H1 (cell line): ENCODE results near the gene ZNF561. TPM values are rescaled to one million over a fixed set of nuclear protein-coding genes. Genes with fewer than 3 reads are reported as not detected.

Source experiments
- CTCF ChIA-PET: fragments of 300-600 bp; sonication (Branson Sonifier 250); formaldehyde crosslinking; loops from one replicate; lab custom pipeline; 2021; ENCODE audit not compliant: partially characterized antibody; lab: Charles Lee
- POLR2A ChIA-PET: fragments of 300-600 bp; sonication (Branson Sonifier 250); formaldehyde crosslinking; loops from one replicate; lab custom pipeline; 2021; ENCODE audit warnings: inconsistent platforms; ENCODE audit not compliant: partially characterized antibody; lab: Charles Lee
- DNase-seq, 2 experiments: peaks; one replicate each; pipeline versions ENCODE4 v3.0.0 to v3.0.0-alpha.2; 2010 to 2022; ENCODE audit warnings: low spot score in 2 of 2, low read depth in 1 of 2, mixed read lengths in 1 of 2
- FAIRE-seq: peaks from 2 replicates; lab custom pipeline; 2011; peaks lifted over from hg19 to GRCh38; lab: Jason Lieb, UNC
- H2AFZ ChIP-seq: 2 replicates; pipeline ENCODE4 v1.8.1; 2012; ENCODE audit warnings: low read length, inconsistent platforms
- H2AK5ac ChIP-seq: 2 replicates; pipeline ENCODE4 v1.6.1; 2013; ENCODE audit warnings: low read depth, low read length
- H2BK120ac ChIP-seq: replicated peaks from 2 replicates; pipeline ENCODE3; 2013; ENCODE audit warnings: low read depth, low read length, inconsistent platforms
- H2BK12ac ChIP-seq: 2 replicates; pipeline ENCODE4 v1.6.1; 2013; ENCODE audit warnings: low read depth, low read length
- H2BK15ac ChIP-seq: 2 replicates; pipeline ENCODE4 v1.6.1; 2013; ENCODE audit warnings: low read length
- H2BK20ac ChIP-seq: 2 replicates; pipeline ENCODE4 v1.6.1; 2013; ENCODE audit warnings: low read length
- H2BK5ac ChIP-seq: 2 replicates; pipeline ENCODE4 v1.6.1; 2013; ENCODE audit warnings: low read depth, low read length
- H3K14ac ChIP-seq: 2 replicates; pipeline ENCODE4 v1.6.1; 2013; ENCODE audit warnings: inconsistent platforms; ENCODE audit not compliant: insufficient read length
- H3K18ac ChIP-seq: 2 replicates; pipeline ENCODE4 v1.6.1; 2013; ENCODE audit warnings: low read length; ENCODE audit errors: extremely low read depth
- H3K23ac ChIP-seq: 2 replicates; pipeline ENCODE4 v1.6.1; 2013; ENCODE audit warnings: inconsistent platforms; ENCODE audit not compliant: insufficient read length
- H3K23me2 ChIP-seq: 2 replicates; pipeline ENCODE4 v1.6.1; 2013; ENCODE audit warnings: low read depth, low read length
- H3K27ac ChIP-seq: 2 replicates; pipeline ENCODE4 v1.6.1; 2011; ENCODE audit warnings: low read depth, low read length, inconsistent platforms
- H3K27me3 ChIP-seq, 4 experiments: replicated peaks in 1 of 4; 1 replicate in 1 of 4; 2 replicates in 3 of 4; pipeline versions ENCODE4 v1.6.1 to v1.8.1; 2011 to 2013; ENCODE audit warnings: low read length in 3 of 4, mild to moderate bottlenecking in 3 of 4, inconsistent platforms in 2 of 4, mixed read lengths in 2 of 4, moderate library complexity in 1 of 4; ENCODE audit not compliant: control insufficient read depth in 3 of 4, insufficient read depth in 3 of 4; ENCODE audit errors: extremely low read depth in 1 of 4
- H3K36me3 ChIP-seq, 4 experiments: 2 replicates each; pipeline versions ENCODE4 v1.6.1 to v1.8.1; 2011 to 2013; ENCODE audit warnings: mild to moderate bottlenecking in 4 of 4, low read length in 3 of 4, moderate library complexity in 2 of 4, control low read depth in 1 of 4, inconsistent platforms in 1 of 4; ENCODE audit not compliant: insufficient read depth in 4 of 4, control insufficient read depth in 2 of 4
- H3K4ac ChIP-seq: replicated peaks from 2 replicates; pipeline ENCODE3; 2013; ENCODE audit warnings: low read length, low read depth, mixed read lengths, inconsistent platforms; ENCODE audit not compliant: insufficient read length
- H3K4me1 ChIP-seq, 4 experiments: replicated peaks in 1 of 4; 1 replicate in 1 of 4; 2 replicates in 3 of 4; pipeline versions ENCODE4 v1.6.1 to v1.8.1; 2011 to 2013; ENCODE audit warnings: low read length in 3 of 4, inconsistent platforms in 2 of 4, mixed read lengths in 1 of 4; ENCODE audit not compliant: insufficient read depth in 4 of 4, control insufficient read depth in 3 of 4
- H3K4me2 ChIP-seq, 2 experiments: 2 replicates each; pipeline versions ENCODE4 v1.6.1 to v1.8.1; 2011 to 2013; ENCODE audit warnings: low read depth in 2 of 2, low read length in 2 of 2, control low read depth in 1 of 2, inconsistent platforms in 1 of 2, mild to moderate bottlenecking in 1 of 2; ENCODE audit not compliant: insufficient read depth in 1 of 2
- H3K4me3 ChIP-seq, 4 experiments: fragments of 200-600, 300-600 bp in 1 of 4; sonication (generic), shearing (Covaris generic), sonication (Bioruptor Twin) in 1 of 4; 2 replicates each; pipeline versions ENCODE4 v1.5.1 to v1.8.1; 2011 to 2016; ENCODE audit warnings: low read length in 4 of 4, low read depth in 3 of 4, control low read depth in 2 of 4, inconsistent platforms in 2 of 4, mild to moderate bottlenecking in 2 of 4, mixed read lengths in 1 of 4, moderate library complexity in 1 of 4; ENCODE audit not compliant: insufficient read depth in 2 of 4; ENCODE audit errors: extremely low read depth in 1 of 4
- H3K56ac ChIP-seq: replicated peaks from 2 replicates; pipeline ENCODE3; 2013; ENCODE audit warnings: low read depth, mild to moderate bottlenecking, mixed read lengths, low read length, inconsistent platforms; ENCODE audit not compliant: insufficient read length
- H3K79me1 ChIP-seq: 2 replicates; pipeline ENCODE4 v1.6.1; 2013; ENCODE audit warnings: low read depth, low read length, control low read depth
- H3K79me2 ChIP-seq, 2 experiments: 2 replicates each; pipeline versions ENCODE4 v1.6.1 to v1.8.1; 2012 to 2013; ENCODE audit warnings: low read length in 2 of 2, mild to moderate bottlenecking in 2 of 2, inconsistent platforms in 1 of 2; ENCODE audit not compliant: insufficient read depth in 2 of 2, control insufficient read depth in 1 of 2
- H3K9ac ChIP-seq, 4 experiments: replicated peaks in 1 of 4; 1 replicate in 1 of 4; 2 replicates in 3 of 4; pipeline versions ENCODE4 v1.6.1 to v1.8.1; 2011 to 2013; ENCODE audit warnings: low read depth in 3 of 4, low read length in 3 of 4, control low read depth in 2 of 4, mild to moderate bottlenecking in 2 of 4, moderate library complexity in 2 of 4, inconsistent platforms in 1 of 4; ENCODE audit errors: extremely low read depth in 1 of 4
- H3K9me3 ChIP-seq, 2 experiments: 2 replicates each; pipeline versions ENCODE4 v1.6.1 to v1.8.1; 2012 to 2013; ENCODE audit warnings: mild to moderate bottlenecking in 2 of 2, moderate library complexity in 2 of 2, control low read depth in 1 of 2, inconsistent platforms in 1 of 2, low read depth in 1 of 2, low read length in 1 of 2, mixed read lengths in 1 of 2; ENCODE audit not compliant: insufficient read depth in 2 of 2
- H4K20me1 ChIP-seq, 2 experiments: replicated peaks in 1 of 2; 2 replicates each; pipeline versions ENCODE3 to v1.8.1; 2011 to 2013; ENCODE audit warnings: inconsistent platforms in 2 of 2, low read length in 2 of 2, mild to moderate bottlenecking in 1 of 2; ENCODE audit not compliant: insufficient read depth in 2 of 2, control insufficient read depth in 1 of 2
- H4K5ac ChIP-seq: 2 replicates; pipeline ENCODE4 v1.6.1; 2013; ENCODE audit warnings: low read length, low read depth, mixed read lengths, inconsistent platforms; ENCODE audit not compliant: insufficient read length
- H4K8ac ChIP-seq: 2 replicates; pipeline ENCODE4 v1.8.0; 2013; ENCODE audit warnings: mild to moderate bottlenecking, moderate library complexity, low read length, inconsistent platforms; ENCODE audit not compliant: insufficient read depth; ENCODE audit errors: extremely low read depth
- H4K91ac ChIP-seq: replicated peaks from 2 replicates; pipeline ENCODE3; 2013; ENCODE audit warnings: low read length, mixed read lengths, inconsistent platforms; ENCODE audit not compliant: insufficient read length
- CBX5 ChIP-seq: fragments of 300-800, 300-1000 bp; sonication (generic); IDR thresholded peaks from 2 replicates; pipeline ENCODE4 v1.7.1; 2016; ENCODE audit warnings: antibody characterized with exemption, low read length, low read depth
- CTCF ChIP-seq, 3 experiments: IDR thresholded peaks; 1 replicate in 2 of 3; 2 replicates in 1 of 3; pipeline versions ENCODE4 v1.5.1 to v1.6.1; 2011; ENCODE audit warnings: low read length in 3 of 3, mild to moderate bottlenecking in 3 of 3, inconsistent platforms in 2 of 3, low read depth in 1 of 3, moderate library complexity in 1 of 3; ENCODE audit not compliant: insufficient read depth in 1 of 3; ENCODE audit errors: control extremely low read depth in 1 of 3
- GABPA ChIP-seq: IDR thresholded peaks from 2 replicates; pipeline ENCODE4 v1.6.1; 2011; ENCODE audit warnings: mild to moderate bottlenecking, low read length, moderate library complexity, borderline replicate concordance; ENCODE audit not compliant: insufficient read depth
- GTF2F1 ChIP-seq: IDR thresholded peaks from 2 replicates; pipeline ENCODE4 v1.6.1; 2012; ENCODE audit warnings: low read depth, low read length, improper control_type of control experiment, borderline replicate concordance
- JUN ChIP-seq: IDR thresholded peaks from 2 replicates; pipeline ENCODE4 v1.6.1; 2011; ENCODE audit warnings: low read depth, mild to moderate bottlenecking, improper control_type of control experiment, low read length
- JUND ChIP-seq: IDR thresholded peaks from 2 replicates; pipeline ENCODE4 v1.6.1; 2011; ENCODE audit warnings: mild to moderate bottlenecking, improper control_type of control experiment, low read length
- KDM5A ChIP-seq: fragments of 200-600 bp; IDR thresholded peaks from 2 replicates; pipeline ENCODE4 v1.7.1; 2012; ENCODE audit warnings: mild to moderate bottlenecking, low read length, inconsistent platforms, mixed read lengths
- PHF8 ChIP-seq: fragments of 200-600 bp; sonication (generic); conservative IDR thresholded peaks from 2 replicates; pipeline ENCODE4 v1.7.1; 2012; ENCODE audit warnings: low read depth, mild to moderate bottlenecking, inconsistent platforms, low read length, moderate library complexity
- POU5F1 ChIP-seq: IDR thresholded peaks from 2 replicates; pipeline ENCODE4 v1.6.1; 2011; ENCODE audit warnings: low read depth, mild to moderate bottlenecking, low read length, moderate library complexity
- TCF12 ChIP-seq: IDR thresholded peaks from 2 replicates; pipeline ENCODE4 v1.6.1; 2011; ENCODE audit warnings: low read depth, mild to moderate bottlenecking, low read length
- WGBS, 2 experiments: shearing (Covaris generic) in 1 of 2; methylation state at CpG; one replicate each; pipeline versions ENCODE4 v1.1.6 to v1.1.7; 2013 to 2015; ENCODE audit warnings: low lambda C conversion rate in 2 of 2, mixed read lengths in 2 of 2, inconsistent platforms in 1 of 2, low coverage in 1 of 2, missing lambda C conversion rate in 1 of 2; ENCODE audit not compliant: insufficient replicate concordance in 2 of 2, insufficient coverage in 1 of 2, insufficient read length in 1 of 2; ENCODE audit errors: extremely low coverage in 1 of 2, missing lambda C conversion rate in 1 of 2; 5-methylcytosine and 5-hydroxymethylcytosine counted together
- polyA plus RNA-seq, 7 experiments: library from polyadenylated mRNA; depleted of rRNA in 3 of 7; stranded (reverse) in 5 of 7; unstranded in 2 of 7; fragments of >200 nt in 5 of 7; fragments of 200-250 nt in 2 of 7; gene quantifications; 1 replicate in 5 of 7; 2 replicates in 1 of 7; 4 replicates in 1 of 7; pipeline versions ENCODE4 v1.2.1 to v1.2.3, GENCODE V29; 2011 to 2013; ENCODE audit warnings: missing spikeins in 2 of 7, mixed read lengths in 2 of 7
- total RNA-seq: library from RNA; stranded (reverse); fragmentation: NEBNext Ultra II Directional; extraction: Animal tissue kit (Norgen Biotek cat#: 25700); gene quantifications from 2 replicates; pipeline ENCODE4 v1.2.1, GENCODE V29; 2021

ZNF561 gene
- total and polyA plus RNA-seq, 2 of the 8 experiments (the other 6 are each of a cell fraction or from before 2014, with no cell fraction given), result 28.6 to 64.7 TPM

GRCh38 chr19:9570255-9570654 lies 50.8 kb downstream of the ZNF561 start:
- Histone ChIP-seq H2AK5ac (no peak overlapping the region), H3K27me3 (no peaks in the 10 kb centered on the region), H3K9me3 (peaks cover 53 to 71% of the 10 kb centered on the region in 2 experiments), H3K4ac (no peak overlapping the region), H2BK120ac (no peak overlapping the region), H3K79me2 (peaks cover 69 to 100% of the 10 kb centered on the region in 2 experiments), H4K20me1 (peaks cover 9 to 17% of the 10 kb centered on the region in 2 experiments), H3K56ac (no peak overlapping the region), H3K9ac (no peak overlapping the region), H3K27ac (no peak overlapping the region), H2BK12ac (no peak overlapping the region), H2BK15ac (no peak overlapping the region), H3K4me2 (no peak overlapping the region), H3K4me1 (peaks cover 0 to 4% (median 0%) of the 10 kb centered on the region in 4 experiments; a peak in 1 of 7 replicates), H4K91ac (no peak overlapping the region), H3K14ac (no peak overlapping the region), H3K23ac (no peak overlapping the region), H3K4me3 (no peak overlapping the region), H4K8ac (no peak overlapping the region), H3K79me1 (no peaks in the 10 kb centered on the region), H3K36me3 (peaks cover 25 to 79% (median 56%) of the 10 kb centered on the region in 4 experiments), H2BK5ac (no peak overlapping the region), H4K5ac (no peak overlapping the region), H2AFZ (no peak overlapping the region), H3K18ac (no peak overlapping the region), H2BK20ac (no peak overlapping the region), H3K23me2 (no peaks in the 10 kb centered on the region)
- CTCF ChIA-PET, result interaction anchor here (0.6 to 1.6 kb wide), 2 partner anchors 9 to 255 kb away, joined by 4 read pairs; no protein-coding TSS in a partner anchor
- no peak for FAIRE-seq
- POLR2A ChIA-PET, result interaction anchor here (2.0 to 5.1 kb wide), 3 partner anchors 9 to 12 kb away, joined by 5 to 25 read pairs (median 6); no protein-coding TSS in a partner anchor
- 94% methylated on average over 6 of the region's 6 CpGs; no CpG with 5 or more reads in 1 of the 2 experiments for WGBS, 2 experiments
- TF ChIP-seq CTCF (IDR thresholded peaks at IDR 0.05; ENCODE audit: control extremely low read depth in 1 of 3, insufficient read depth in 1 of 3, low read depth in 1 of 3, low read length in 3 of 3), result no peak
- TF ChIP-seq GABPA, result no peak
- TF ChIP-seq GTF2F1, result no peak
- TF ChIP-seq PHF8, result no peak
- no peak for TF ChIP-seq CBX5
- no peak for TF ChIP-seq JUND
- TF ChIP-seq JUN, result no peak
- no peak for TF ChIP-seq TCF12
- no peak for TF ChIP-seq POU5F1
- no peak for TF ChIP-seq KDM5A
- no peak for DNase-seq
